ENCODE data around the gene PGBD5.

Gene PGBD5

GRCh38 chr1:230371923-230372703 lies 54.0 kb downstream of the PGBD5 start:
- DNase-seq: no peak

GRCh38 chr1:230370109-230370508 lies 56.0 kb downstream of the PGBD5 start:
- no peak for DNase-seq

GRCh38 chr1:230368871-230369270 lies 57.3 kb downstream of the PGBD5 start:
- no peak for DNase-seq

GRCh38 chr1:230368363-230368762 lies 57.8 kb downstream of the PGBD5 start:
- DNase-seq: no peak

GRCh38 chr1:230366504-230366915 lies 59.6 kb downstream of the PGBD5 start:
- DNase-seq: no peak

GRCh38 chr1:230365723-230366307 lies 60.3 kb downstream of the PGBD5 start:
- no peak for DNase-seq

GRCh38 chr1:230362949-230363348 lies 63.2 kb downstream of the PGBD5 start:
- DNase-seq: no peak

- DNase-seq: no peak
Observed at GRCh38 chr1:230361941-230362340, 64.2 kb downstream of the PGBD5 start.

- DNase-seq: no peak
Observed at GRCh38 chr1:230359992-230360668, 66.0 kb downstream of the PGBD5 start.

GRCh38 chr1:230356869-230357794 lies 69.0 kb downstream of the PGBD5 start:
- DNase-seq: no peak

GRCh38 chr1:230356190-230356589 lies 69.9 kb downstream of the PGBD5 start:
- DNase-seq: no peak

- no peak for DNase-seq
Observed at GRCh38 chr1:230355594-230355993, 70.5 kb downstream of the PGBD5 start.

- DNase-seq: no peak
Observed at GRCh38 chr1:230355128-230355527, 71.0 kb downstream of the PGBD5 start.

GRCh38 chr1:230354005-230354404 lies 72.1 kb downstream of the PGBD5 start:
- DNase-seq: no peak

GRCh38 chr1:230352537-230352936 lies 73.6 kb downstream of the PGBD5 start:
- DNase-seq: no peak

GRCh38 chr1:230351983-230352382 lies 74.1 kb downstream of the PGBD5 start:
- DNase-seq: no peak

GRCh38 chr1:230351514-230351913 lies 74.6 kb downstream of the PGBD5 start:
- DNase-seq: peak; percentile 17

- DNase-seq: no peak
Observed at GRCh38 chr1:230350208-230350921, 75.8 kb downstream of the PGBD5 start.

GRCh38 chr1:230349020-230349393 lies 77.1 kb downstream of the PGBD5 start:
- no peak for DNase-seq

GRCh38 chr1:230348386-230349019 lies 77.6 kb downstream of the PGBD5 start:
- DNase-seq: no peak

- no peak for DNase-seq
Observed at GRCh38 chr1:230347896-230348295, 78.2 kb downstream of the PGBD5 start.
